Activated T-helper 2 cell treated with anti-CD3 and anti-CD28 coated beads, Interferon-gamma antibody, Interleukin-2, Interleukin-4, amounts not matched to agents 10 μg/mL and 5 μg/mL and 100 μg/mL, durations not matched to agents 14 hours and 24 hours and 36 hours (primary cell): ENCODE results near the gene RAB11FIP4. TPM values are rescaled to one million over a fixed set of nuclear protein-coding genes. Genes with fewer than 3 reads are reported as not detected.

Experiments
- DNase-seq: peaks from one replicate; pipeline ENCODE4 v3.0.0; 2021; ENCODE audit warnings: low spot score
- H3K27ac Mint-ChIP-seq: one replicate; pipeline ENCODE4 v1.8.0; 2021; ENCODE audit warnings: mixed read lengths
- H3K27me3 Mint-ChIP-seq: one replicate; pipeline ENCODE4 v1.8.0; 2021; ENCODE audit warnings: low read depth, mixed read lengths
- H3K36me3 Mint-ChIP-seq: one replicate; pipeline ENCODE4 v1.8.0; 2021; ENCODE audit warnings: low read depth, mixed read lengths
- H3K4me1 Mint-ChIP-seq: one replicate; pipeline ENCODE4 v1.8.0; 2021; ENCODE audit warnings: low read depth, mixed read lengths
- H3K4me3 Mint-ChIP-seq: one replicate; pipeline ENCODE4 v1.8.0; 2021; ENCODE audit warnings: low read depth, mild to moderate bottlenecking, moderate library complexity, mixed read lengths
- H3K9me3 Mint-ChIP-seq: one replicate; pipeline ENCODE4 v1.8.0; 2021; ENCODE audit warnings: mixed read lengths
- intact Hi-C: fragments of 100-400 bp; cut with micrococcal nuclease; formaldehyde crosslinking; loops from one replicate; pipeline ENCODE4 v1.15.1; 2023
- total RNA-seq: library from RNA; stranded (reverse); gene quantifications from 2 replicates; pipeline ENCODE4 v1.2.3, GENCODE V29; 2022

RAB11FIP4 gene
- total RNA-seq, 1 donor from 2014 or later = 26.2 TPM

GRCh38 chr17:31480904-31481782, 89.7 kb downstream of the RAB11FIP4 start:
- Mint-ChIP-seq H3K27ac (no peak overlapping the region), H3K36me3 (no peaks in the 10 kb centered on the region), H3K4me1 (no peaks in the 10 kb centered on the region), H3K9me3 (no peaks in the 10 kb centered on the region), H3K27me3 (no peaks in the 10 kb centered on the region), H3K4me3 (no peak overlapping the region)
- DNase-seq = no peak
- intact Hi-C loops = no loop called here

- Mint-ChIP-seq H3K4me1 (peaks cover under 1% of the 10 kb centered on the region), H3K27me3 (no peaks in the 10 kb centered on the region), H3K36me3 (no peaks in the 10 kb centered on the region), H3K27ac (no peak overlapping the region), H3K4me3 (no peak overlapping the region), H3K9me3 (no peaks in the 10 kb centered on the region)
- intact Hi-C loops = no loop called here
- no peak for DNase-seq
These were observed 90.3 kb downstream of the RAB11FIP4 start for GRCh38 chr17:31481783-31482081.

GRCh38 chr17:31484821-31485220, 93.3 kb downstream of the RAB11FIP4 start:
- Mint-ChIP-seq H3K9me3 (no peaks in the 10 kb centered on the region), H3K4me3 (no peak overlapping the region), H3K4me1 (peaks cover 18% of the 10 kb centered on the region), H3K27ac (no peak overlapping the region), H3K36me3 (no peaks in the 10 kb centered on the region), H3K27me3 (no peaks in the 10 kb centered on the region)
- intact Hi-C loops = loop anchor here (5.0 kb wide), 1 partner anchor 42 kb away; no protein-coding TSS in a partner anchor
- no peak for DNase-seq

GRCh38 chr17:31486351-31487062, 95.0 kb downstream of the RAB11FIP4 start:
- Mint-ChIP-seq H3K36me3 (peaks cover 7% of the 10 kb centered on the region), H3K27ac (no peak overlapping the region), H3K9me3 (no peaks in the 10 kb centered on the region), H3K27me3 (no peaks in the 10 kb centered on the region), H3K4me3 (peak overlapping the region; percentile 75), H3K4me1 (peaks cover 31% of the 10 kb centered on the region)
- DNase-seq = no peak
- intact Hi-C loops = loop anchor here (5.0 kb wide), 1 partner anchor 41 kb away; no protein-coding TSS in a partner anchor

- no peak for DNase-seq
- Mint-ChIP-seq H3K27me3 (no peaks in the 10 kb centered on the region), H3K4me1 (peaks cover 37% of the 10 kb centered on the region), H3K36me3 (peaks cover 7% of the 10 kb centered on the region), H3K27ac (peak overlapping the region; percentile 35), H3K9me3 (no peaks in the 10 kb centered on the region), H3K4me3 (peak overlapping the region; percentile 75)
- intact Hi-C loops = loop anchor here (5.0 kb wide), 1 partner anchor 40 kb away; no protein-coding TSS in a partner anchor
These were observed 95.7 kb downstream of the RAB11FIP4 start for GRCh38 chr17:31487063-31487647.

GRCh38 chr17:31487648-31488263, 96.3 kb downstream of the RAB11FIP4 start:
- H3K9me3 Mint-ChIP-seq = no peaks in the 10 kb centered on the region
- intact Hi-C loops = loop anchor here (5.0 kb wide), 1 partner anchor 40 kb away; no protein-coding TSS in a partner anchor
- H3K27ac Mint-ChIP-seq = peak overlapping the region; percentile 35
- peak overlapping the region; percentile 75 for H3K4me3 Mint-ChIP-seq
- no peaks in the 10 kb centered on the region for H3K27me3 Mint-ChIP-seq
- H3K36me3 Mint-ChIP-seq = peaks cover 7% of the 10 kb centered on the region
- peaks cover 43% of the 10 kb centered on the region for H3K4me1 Mint-ChIP-seq
- DNase-seq = peak; percentile 81

GRCh38 chr17:31488264-31488981, 96.9 kb downstream of the RAB11FIP4 start:
- Mint-ChIP-seq H3K4me1 (peaks cover 50% of the 10 kb centered on the region), H3K27ac (no peak overlapping the region), H3K4me3 (peak overlapping the region; percentile 93), H3K36me3 (peaks cover 9% of the 10 kb centered on the region), H3K27me3 (no peaks in the 10 kb centered on the region), H3K9me3 (no peaks in the 10 kb centered on the region)
- DNase-seq = no peak
- intact Hi-C loops = loop anchor here (5.0 kb wide), 1 partner anchor 39 kb away; no protein-coding TSS in a partner anchor

- Mint-ChIP-seq H3K27me3 (no peaks in the 10 kb centered on the region), H3K36me3 (peaks cover 9% of the 10 kb centered on the region), H3K27ac (peak overlapping the region; percentile 76), H3K4me1 (peaks cover 55% of the 10 kb centered on the region), H3K9me3 (no peaks in the 10 kb centered on the region), H3K4me3 (peak overlapping the region; percentile 93)
- no peak for DNase-seq
- intact Hi-C loops = loop anchor here (1.0 to 5.0 kb wide), 2 partner anchors 19 to 38 kb away; no protein-coding TSS in a partner anchor
These were observed 97.5 kb downstream of the RAB11FIP4 start for GRCh38 chr17:31488982-31489294.

- Mint-ChIP-seq H3K27me3 (no peaks in the 10 kb centered on the region), H3K4me1 (peaks cover 59% of the 10 kb centered on the region), H3K36me3 (peaks cover 9% of the 10 kb centered on the region), H3K27ac (peak overlapping the region; percentile 76), H3K9me3 (no peaks in the 10 kb centered on the region), H3K4me3 (peak overlapping the region; percentile 93)
- DNase-seq = no peak
- intact Hi-C loops = loop anchor here (1.0 to 5.0 kb wide), 3 partner anchors 19 to 177 kb away; partner anchors contain the start of gene EVI2B
These were observed 98.0 kb downstream of the RAB11FIP4 start for GRCh38 chr17:31489295-31490018.

- peaks cover 64% of the 10 kb centered on the region for H3K4me1 Mint-ChIP-seq
- no peaks in the 10 kb centered on the region for H3K27me3 Mint-ChIP-seq
- intact Hi-C loops = loop anchor here (5.0 kb wide), 1 partner anchor 178 kb away; the partner anchor contains the start of gene EVI2B
- H3K36me3 Mint-ChIP-seq = peaks cover 9% of the 10 kb centered on the region
- no peaks in the 10 kb centered on the region for H3K9me3 Mint-ChIP-seq
- DNase-seq = no peak
- H3K27ac Mint-ChIP-seq = no peak overlapping the region
- H3K4me3 Mint-ChIP-seq = peak overlapping the region; percentile 93
These were observed 98.7 kb downstream of the RAB11FIP4 start for GRCh38 chr17:31490019-31490650.

GRCh38 chr17:31490671-31491375, 99.3 kb downstream of the RAB11FIP4 start:
- H3K4me3 Mint-ChIP-seq = peak overlapping the region; percentile 27
- peaks cover 9% of the 10 kb centered on the region for H3K36me3 Mint-ChIP-seq

More at GRCh38 chr17:31490671-31491375, 99.3 kb downstream of the RAB11FIP4 start:
- Mint-ChIP-seq H3K27ac (peak overlapping the region; percentile 61), H3K27me3 (no peaks in the 10 kb centered on the region), H3K9me3 (no peaks in the 10 kb centered on the region), H3K4me1 (peaks cover 71% of the 10 kb centered on the region)
- DNase-seq = no peak
- intact Hi-C loops = loop anchor here (5.0 kb wide), 1 partner anchor 179 kb away; the partner anchor contains the start of gene EVI2B
